ENCODE data around the gene RPEL1.

DNA sequence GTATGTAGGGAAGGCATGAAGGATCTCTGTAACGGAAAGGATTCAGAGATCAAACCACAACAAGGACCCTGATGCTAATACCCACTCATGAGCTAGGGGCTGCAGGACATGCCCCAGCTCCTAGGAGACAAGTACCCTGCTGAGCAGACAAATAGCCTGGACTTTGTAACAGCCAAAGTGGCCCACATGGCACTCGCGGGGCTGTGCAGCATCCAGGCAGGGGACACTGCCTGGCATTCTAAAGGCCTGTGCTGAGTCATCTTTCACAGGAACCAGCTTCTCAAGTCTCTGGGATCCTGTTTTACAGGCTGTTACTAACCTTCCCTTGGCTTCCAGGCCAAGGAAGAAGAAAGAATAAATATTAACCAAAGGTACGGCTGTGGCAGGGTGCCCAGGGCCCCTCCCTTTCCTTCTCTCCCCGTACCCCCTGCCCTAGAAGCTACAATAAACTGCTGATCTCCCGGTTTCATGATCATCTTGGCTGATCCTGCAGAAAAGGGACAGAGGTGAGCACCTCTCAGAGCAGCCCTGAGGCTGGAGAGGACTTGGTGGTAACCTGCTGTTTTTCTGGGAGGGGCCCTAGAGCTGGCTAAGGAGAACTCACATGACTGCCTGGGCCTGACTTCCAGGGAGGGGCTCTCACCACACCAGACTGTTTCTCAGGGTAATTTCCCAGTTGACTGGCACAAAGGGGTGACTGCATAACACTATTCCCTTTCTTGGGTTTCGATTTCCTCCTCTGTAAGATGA is 4.2 kb upstream of the RPEL1 start:
- TF ChIP-seq CTCF (IDR thresholded peaks at IDR 0.05) (no peak), POLR2A (IDR thresholded peaks at IDR 0.05) (no peak)
